ENCODE data around the gene SLC4A11.
A peak's percentile ranks its signal among the peaks of the same experiment; 100 is the strongest.

Gene SLC4A11

GRCh38 chr20:3223651-3223993, 15.4 kb downstream of the SLC4A11 start:
- TF ChIP-seq REST (IDR thresholded peaks at IDR 0.05; ENCODE audit: low read depth) (no peak), EGR1 (IDR thresholded peaks at IDR 0.05) (no peak), EP300 (IDR thresholded peaks at IDR 0.05; ENCODE audit: borderline replicate concordance) (no peak), CREB1 (IDR thresholded peaks at IDR 0.05; ENCODE audit: low read depth) (no peak), MAX (IDR thresholded peaks at IDR 0.05) (no peak), TEAD4 (IDR thresholded peaks at IDR 0.05) (no peak), RAD21 (IDR thresholded peaks at IDR 0.05; ENCODE audit: low read depth) (no peak), TCF12 (IDR thresholded peaks at IDR 0.05; ENCODE audit: low read depth) (no peak), ZBTB7A (IDR thresholded peaks at IDR 0.05; ENCODE audit: low read depth) (no peak), FOXM1 (IDR thresholded peaks at IDR 0.05; ENCODE audit: borderline replicate concordance, low read depth) (no peak), USF1 (IDR thresholded peaks at IDR 0.05) (no peak), YY1 (IDR thresholded peaks at IDR 0.05; ENCODE audit: low read depth) (no peak), CEBPB (IDR thresholded peaks at IDR 0.05) (no peak)

GRCh38 chr20:3222635-3223600, 16.1 kb downstream of the SLC4A11 start:
- TF ChIP-seq CREB1 (IDR thresholded peaks at IDR 0.05; ENCODE audit: low read depth) (no peak), CEBPB (IDR thresholded peaks at IDR 0.05) (no peak), FOXM1 (IDR thresholded peaks at IDR 0.05; ENCODE audit: borderline replicate concordance, low read depth) (no peak), EGR1 (IDR thresholded peaks at IDR 0.05) (no peak), TEAD4 (IDR thresholded peaks at IDR 0.05) (peak; percentile 47), REST (IDR thresholded peaks at IDR 0.05; ENCODE audit: low read depth) (no peak), MAX (IDR thresholded peaks at IDR 0.05) (peak; percentile 58), EP300 (IDR thresholded peaks at IDR 0.05; ENCODE audit: borderline replicate concordance) (peak; percentile 82), TCF12 (IDR thresholded peaks at IDR 0.05; ENCODE audit: low read depth) (peak; percentile 91), USF1 (IDR thresholded peaks at IDR 0.05) (0 out of 2 replicates have a peak, but pooled peaks have one; percentile 15), TAF1 (IDR thresholded peaks at IDR 0.05; ENCODE audit: low read depth) (no peak), YY1 (IDR thresholded peaks at IDR 0.05; ENCODE audit: low read depth) (no peak), ZBTB7A (IDR thresholded peaks at IDR 0.05; ENCODE audit: low read depth) (no peak), NFIC (IDR thresholded peaks at IDR 0.05) (peak; percentile 90), RAD21 (IDR thresholded peaks at IDR 0.05; ENCODE audit: low read depth) (no peak; the same call in 1 of the 2 replicates)

- TF ChIP-seq CEBPB (IDR thresholded peaks at IDR 0.05) (no peak), EGR1 (IDR thresholded peaks at IDR 0.05) (no peak), TAF1 (IDR thresholded peaks at IDR 0.05; ENCODE audit: low read depth) (no peak), CREB1 (IDR thresholded peaks at IDR 0.05; ENCODE audit: low read depth) (no peak), EP300 (IDR thresholded peaks at IDR 0.05; ENCODE audit: borderline replicate concordance) (peak; percentile 81), RAD21 (IDR thresholded peaks at IDR 0.05; ENCODE audit: low read depth) (peak; percentile 7; the same call in 1 of the 2 replicates), MAX (IDR thresholded peaks at IDR 0.05) (peak; percentile 50; the same call in 1 of the 2 replicates), ZBTB7A (IDR thresholded peaks at IDR 0.05; ENCODE audit: low read depth) (no peak), TEAD4 (IDR thresholded peaks at IDR 0.05) (peak; percentile 95), REST (IDR thresholded peaks at IDR 0.05; ENCODE audit: low read depth) (no peak), YY1 (IDR thresholded peaks at IDR 0.05; ENCODE audit: low read depth) (peak; percentile 54; the same call in 1 of the 2 replicates), FOXM1 (IDR thresholded peaks at IDR 0.05; ENCODE audit: borderline replicate concordance, low read depth) (no peak), NFIC (IDR thresholded peaks at IDR 0.05) (peak; percentile 77), TCF12 (IDR thresholded peaks at IDR 0.05; ENCODE audit: low read depth) (peak; percentile 87), USF1 (IDR thresholded peaks at IDR 0.05) (no peak)
These were observed 17.4 kb downstream of the SLC4A11 start for GRCh38 chr20:3221398-3222226.
